Neural progenitor cell (in vitro differentiated cells): ENCODE measurements around the gene DOHH. TPM values are rescaled to one million over a fixed set of nuclear protein-coding genes. Genes with fewer than 3 reads are reported as not detected.
"Not testable (repeated sequence)": the region's sequence is repeated elsewhere in the genome, so short reads cannot be mapped to it uniquely, and the experiment has no call there.

Experiments used
- DNase-seq: peaks from one replicate; pipeline ENCODE4 v3.0.0-alpha.2; 2016; ENCODE audit warnings: low spot score
- H2AFZ ChIP-seq: fragments of 200-600 bp; sonication (generic); replicated peaks from 2 replicates; pipeline ENCODE4 v1.6.1; 2016; ENCODE audit warnings: antibody characterized with exemption
- H3F3A ChIP-seq: fragments of 200-600 bp; sonication (generic); 2 replicates; pipeline ENCODE4 v1.6.1; 2016; ENCODE audit warnings: antibody characterized with exemption, low read depth
- H3K27ac ChIP-seq: fragments of 200-600 bp; sonication (generic); 2 replicates; pipeline ENCODE4 v1.5.1; 2016; ENCODE audit warnings: mild to moderate bottlenecking
- H3K27me3 ChIP-seq: fragments of 200-600 bp; sonication (generic); 2 replicates; pipeline ENCODE4 v1.6.1; 2016; ENCODE audit warnings: mild to moderate bottlenecking, moderate library complexity
- H3K36me3 ChIP-seq: fragments of 200-600 bp; sonication (generic); 2 replicates; pipeline ENCODE4 v1.5.1; 2016
- H3K4me1 ChIP-seq: fragments of 200-600 bp; sonication (generic); 2 replicates; pipeline ENCODE4 v1.6.1; 2016; ENCODE audit warnings: mixed run types
- H3K4me2 ChIP-seq: fragments of 200-600 bp; sonication (generic); 2 replicates; pipeline ENCODE4 v1.6.1; 2016
- H3K4me3 ChIP-seq: fragments of 200-600 bp; sonication (generic); 2 replicates; pipeline ENCODE4 v1.5.1; 2016
- H3K79me2 ChIP-seq: fragments of 200-600 bp; sonication (generic); 2 replicates; pipeline ENCODE4 v1.6.1; 2016; ENCODE audit warnings: low read depth
- H3K9ac ChIP-seq: fragments of 200-600 bp; sonication (generic); 2 replicates; pipeline ENCODE4 v1.6.1; 2016
- H3K9me3 ChIP-seq: fragments of 200-600 bp; sonication (generic); 2 replicates; pipeline ENCODE4 v1.5.1; 2016; ENCODE audit warnings: low read depth
- H4K20me1 ChIP-seq: fragments of 200-600 bp; sonication (generic); 2 replicates; pipeline ENCODE4 v1.6.1; 2016; ENCODE audit warnings: low read depth
- H3K27ac Mint-ChIP-seq: 3 replicates; pipeline ENCODE4 v1.8.0; 2021; ENCODE audit warnings: mixed read lengths
- H3K27me3 Mint-ChIP-seq: 2 replicates; pipeline ENCODE4 v1.8.0; 2022; ENCODE audit warnings: low read depth, mild to moderate bottlenecking, inconsistent platforms, moderate library complexity, mixed read lengths; ENCODE audit not compliant: insufficient read depth
- H3K36me3 Mint-ChIP-seq: 3 replicates; pipeline ENCODE4 v1.8.0; 2021; ENCODE audit warnings: mixed read lengths
- H3K4me1 Mint-ChIP-seq: 3 replicates; pipeline ENCODE4 v1.8.0; 2021; ENCODE audit warnings: mixed read lengths
- H3K4me3 Mint-ChIP-seq: 3 replicates; pipeline ENCODE4 v1.8.0; 2021; ENCODE audit warnings: mild to moderate bottlenecking, moderate library complexity, mixed read lengths
- H3K9me3 Mint-ChIP-seq: 3 replicates; pipeline ENCODE4 v1.8.0; 2020; ENCODE audit warnings: mixed read lengths
- EZH2 ChIP-seq: fragments of 200-600 bp; sonication (generic); IDR thresholded peaks from 2 replicates; pipeline ENCODE4 v1.6.1; 2017; ENCODE audit warnings: antibody characterized with exemption, mild to moderate bottlenecking, moderate library complexity
- EZH2phosphoT487 ChIP-seq: fragments of 200-600 bp; sonication (generic); IDR thresholded peaks from 2 replicates; pipeline ENCODE4 v1.6.1; 2017; ENCODE audit warnings: antibody characterized with exemption
- total RNA-seq: library from RNA; depleted of rRNA; stranded (reverse); fragments of >200 nt; gene quantifications from 2 replicates; pipeline ENCODE4 v1.2.3, GENCODE V29; 2015; ENCODE audit warnings: low replicate concordance
- TF ChIP-seq, protein P1 (sequence below): fragments of 200-600 bp; sonication (generic); IDR thresholded peaks from 2 replicates; pipeline ENCODE4 v1.5.1; 2017; ENCODE audit warnings: antibody characterized with exemption, mild to moderate bottlenecking

Gene DOHH
- total RNA-seq, 1 donor from 2014 or later, result 0.69 TPM

DNA sequence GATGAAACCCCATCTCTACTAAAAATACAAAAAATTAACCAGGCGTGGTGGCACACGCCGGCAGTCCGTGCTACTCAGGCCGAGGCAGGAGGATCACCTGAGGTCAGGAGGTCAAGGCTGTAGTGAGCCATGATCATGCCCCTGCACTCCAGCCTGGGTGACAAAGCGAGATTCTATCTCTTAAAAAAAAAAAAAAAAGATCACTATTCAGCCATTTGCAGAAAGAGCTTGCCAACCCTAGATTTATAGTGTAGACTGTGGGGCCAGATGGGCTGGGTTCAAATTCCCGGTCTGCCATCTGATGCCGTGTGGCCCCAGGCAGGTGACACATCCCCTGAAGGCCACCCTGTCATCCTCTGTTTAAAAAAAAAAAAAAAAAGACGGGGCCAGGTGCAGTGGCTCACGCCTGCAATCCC, 49.0 kb downstream of the DOHH start:
- Histone ChIP-seq H3K79me2 (no peaks in the 10 kb centered on the region), H3F3A (no peaks in the 10 kb centered on the region), H3K9me3 (no peaks in the 10 kb centered on the region), H3K27ac (no peak overlapping the region), H3K27me3 (no peaks in the 10 kb centered on the region), H4K20me1 (no peaks in the 10 kb centered on the region), H2AFZ (no peak overlapping the region), H3K4me2 (no peak overlapping the region), H3K4me1 (peaks cover 3% of the 10 kb centered on the region), H3K36me3 (no peaks in the 10 kb centered on the region), H3K9ac (no peak overlapping the region), H3K4me3 (no peak overlapping the region)
- Mint-ChIP-seq H3K4me1 (peaks cover 2% of the 10 kb centered on the region), H3K36me3 (no peaks in the 10 kb centered on the region), H3K27me3 (peaks cover 18% of the 10 kb centered on the region), H3K4me3 (no peak overlapping the region), H3K27ac (no peak overlapping the region), H3K9me3 (no peaks in the 10 kb centered on the region)
- DNase-seq, result no peak
- no peak for TF ChIP-seq EZH2
- TF ChIP-seq, protein P1, sequence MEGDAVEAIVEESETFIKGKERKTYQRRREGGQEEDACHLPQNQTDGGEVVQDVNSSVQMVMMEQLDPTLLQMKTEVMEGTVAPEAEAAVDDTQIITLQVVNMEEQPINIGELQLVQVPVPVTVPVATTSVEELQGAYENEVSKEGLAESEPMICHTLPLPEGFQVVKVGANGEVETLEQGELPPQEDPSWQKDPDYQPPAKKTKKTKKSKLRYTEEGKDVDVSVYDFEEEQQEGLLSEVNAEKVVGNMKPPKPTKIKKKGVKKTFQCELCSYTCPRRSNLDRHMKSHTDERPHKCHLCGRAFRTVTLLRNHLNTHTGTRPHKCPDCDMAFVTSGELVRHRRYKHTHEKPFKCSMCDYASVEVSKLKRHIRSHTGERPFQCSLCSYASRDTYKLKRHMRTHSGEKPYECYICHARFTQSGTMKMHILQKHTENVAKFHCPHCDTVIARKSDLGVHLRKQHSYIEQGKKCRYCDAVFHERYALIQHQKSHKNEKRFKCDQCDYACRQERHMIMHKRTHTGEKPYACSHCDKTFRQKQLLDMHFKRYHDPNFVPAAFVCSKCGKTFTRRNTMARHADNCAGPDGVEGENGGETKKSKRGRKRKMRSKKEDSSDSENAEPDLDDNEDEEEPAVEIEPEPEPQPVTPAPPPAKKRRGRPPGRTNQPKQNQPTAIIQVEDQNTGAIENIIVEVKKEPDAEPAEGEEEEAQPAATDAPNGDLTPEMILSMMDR, result no peak
- no peak for TF ChIP-seq EZH2phosphoT487

DNA sequence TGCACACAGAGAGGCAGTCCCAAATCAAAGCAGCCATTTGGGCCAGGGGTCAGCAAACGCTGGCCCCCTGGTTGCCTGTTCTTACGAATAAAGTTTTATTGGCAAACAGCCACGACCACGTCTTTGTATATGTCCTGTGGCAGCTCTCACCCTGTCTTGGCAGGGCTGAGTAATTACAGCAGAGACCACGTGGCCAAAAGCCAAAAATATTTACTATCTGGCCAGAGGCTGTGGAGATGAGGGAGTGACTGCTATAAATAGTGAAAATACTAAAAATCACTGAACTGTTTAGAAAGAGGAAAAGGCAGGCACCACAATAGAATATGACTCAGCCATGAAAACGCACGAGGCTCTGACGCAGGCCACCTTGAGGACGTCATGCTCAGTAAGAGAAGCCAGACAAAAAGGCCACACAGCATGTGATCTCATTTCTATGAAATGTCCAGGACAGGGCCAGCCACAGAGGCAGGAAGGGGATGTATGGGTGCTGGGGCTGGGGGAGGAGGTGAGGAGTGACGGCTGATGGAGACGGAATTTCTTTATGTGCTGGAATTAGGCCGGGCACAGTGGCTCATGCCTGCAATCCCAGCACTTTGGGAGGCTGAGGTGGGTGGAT, 49.6 kb downstream of the DOHH start:
- H3K27ac Mint-ChIP-seq, result peak overlapping the region; percentile 51
- Histone ChIP-seq H3K4me3 (no peak overlapping the region), H4K20me1 (no peaks in the 10 kb centered on the region), H2AFZ (no peak overlapping the region), H3K4me1 (no peaks in the 10 kb centered on the region), H3K9me3 (no peaks in the 10 kb centered on the region), H3K36me3 (no peaks in the 10 kb centered on the region), H3K79me2 (no peaks in the 10 kb centered on the region), H3K9ac (no peak overlapping the region), H3K4me2 (no peak overlapping the region), H3K27ac (no peak overlapping the region), H3F3A (no peaks in the 10 kb centered on the region), H3K27me3 (no peaks in the 10 kb centered on the region)
- no peak for DNase-seq
- peaks cover 23% of the 10 kb centered on the region for H3K27me3 Mint-ChIP-seq
- H3K4me3 Mint-ChIP-seq, result no peak overlapping the region
- TF ChIP-seq, protein P1, result no peak
- no peak for TF ChIP-seq EZH2
- no peak for TF ChIP-seq EZH2phosphoT487
- peaks cover 5% of the 10 kb centered on the region for H3K4me1 Mint-ChIP-seq
- H3K36me3 Mint-ChIP-seq, result no peaks in the 10 kb centered on the region
- no peaks in the 10 kb centered on the region for H3K9me3 Mint-ChIP-seq

DNA sequence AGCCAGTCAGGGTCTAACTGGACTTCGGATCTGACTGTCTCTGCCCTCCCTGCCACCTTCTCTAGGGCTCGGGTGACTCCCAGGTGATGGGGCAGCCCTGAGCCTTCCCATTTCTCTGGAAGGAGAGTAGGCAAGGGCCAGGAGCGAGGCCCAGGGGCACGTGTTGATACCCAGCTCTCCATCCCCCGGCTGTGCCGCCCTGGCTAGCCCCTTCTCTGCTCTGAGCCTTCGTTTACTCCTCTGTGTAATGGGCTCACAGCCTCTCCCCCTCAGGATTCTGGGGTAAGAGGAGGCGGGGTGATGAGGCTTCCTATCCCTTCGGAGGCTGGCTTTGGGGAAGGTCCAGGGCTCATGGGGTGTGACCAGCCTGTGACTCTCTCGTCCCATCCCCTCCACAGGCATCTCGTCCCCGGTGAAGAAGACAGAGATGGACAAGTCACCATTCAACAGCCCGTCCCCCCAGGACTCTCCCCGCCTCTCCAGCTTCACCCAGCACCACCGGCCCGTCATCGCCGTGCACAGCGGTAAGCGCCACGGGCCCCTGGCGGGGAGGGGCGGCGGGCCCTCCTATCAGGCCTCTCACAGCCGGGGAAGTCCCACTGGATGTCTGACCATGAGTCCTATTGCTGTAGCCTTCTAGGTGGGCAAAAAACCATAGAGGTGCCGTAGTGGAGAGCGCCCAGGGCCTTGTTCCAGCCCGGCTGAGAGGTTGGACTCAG, 51.7 kb downstream of the DOHH start:
- no peaks in the 10 kb centered on the region for H3K27me3 ChIP-seq
- no peaks in the 10 kb centered on the region for H3K9me3 ChIP-seq
- peaks cover 7% of the 10 kb centered on the region for H3K4me1 ChIP-seq
- no peak overlapping the region for H3K27ac Mint-ChIP-seq
- H3F3A ChIP-seq, result peaks cover 15% of the 10 kb centered on the region
- no peak overlapping the region for H3K9ac ChIP-seq
- no peaks in the 10 kb centered on the region for H4K20me1 ChIP-seq
- H3K4me3 ChIP-seq, result no peak overlapping the region
- peaks cover 16% of the 10 kb centered on the region for H3K4me1 Mint-ChIP-seq
- DNase-seq, result no peak
- no peaks in the 10 kb centered on the region for H3K36me3 ChIP-seq
- H3K79me2 ChIP-seq, result no peaks in the 10 kb centered on the region
- no peak overlapping the region for H3K27ac ChIP-seq
- no peaks in the 10 kb centered on the region for H3K36me3 Mint-ChIP-seq
- H3K27me3 Mint-ChIP-seq, result peaks cover 26% of the 10 kb centered on the region
- no peak overlapping the region for H3K4me2 ChIP-seq
- H2AFZ ChIP-seq, result no peak overlapping the region
- no peak for TF ChIP-seq EZH2phosphoT487
- TF ChIP-seq, protein P1, result no peak
- no peak for TF ChIP-seq EZH2
- H3K9me3 Mint-ChIP-seq, result no peaks in the 10 kb centered on the region
- H3K4me3 Mint-ChIP-seq, result no peak overlapping the region

DNA sequence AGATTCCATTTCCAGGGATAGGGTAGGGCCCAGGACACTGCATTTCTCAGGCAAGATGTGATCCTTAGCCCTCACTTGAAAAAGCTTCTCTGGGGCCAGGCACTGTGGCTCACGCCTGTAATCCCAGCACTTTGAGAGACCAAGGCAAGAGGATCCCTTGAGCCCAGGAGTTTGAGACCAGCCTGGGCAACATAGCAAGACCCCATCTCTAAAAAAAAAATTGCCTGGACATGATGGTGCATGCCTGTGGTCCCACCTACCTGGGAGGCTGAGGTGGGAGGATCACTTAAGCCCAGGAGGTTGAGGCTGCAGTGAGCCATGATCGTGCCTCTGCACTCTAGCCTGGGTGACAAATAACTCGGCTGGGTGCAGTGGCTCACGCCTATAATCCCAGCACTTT, 53.8 kb downstream of the DOHH start:
- not testable (repeated sequence) for DNase-seq, H3K4me3 ChIP-seq, H3K27ac ChIP-seq, H2AFZ ChIP-seq, H3K27ac Mint-ChIP-seq, H3K36me3 Mint-ChIP-seq, H3K4me3 Mint-ChIP-seq, H3K9me3 Mint-ChIP-seq, H3K9ac ChIP-seq, H4K20me1 ChIP-seq, H3K4me2 ChIP-seq, H3K27me3 ChIP-seq, H3K79me2 ChIP-seq, H3K9me3 ChIP-seq, H3K36me3 ChIP-seq
- Histone ChIP-seq H3K4me1 (peaks cover 16% of the 10 kb centered on the region), H3F3A (peaks cover 18% of the 10 kb centered on the region)
- Mint-ChIP-seq H3K27me3 (peaks cover 27% of the 10 kb centered on the region), H3K4me1 (peaks cover 19% of the 10 kb centered on the region)
